PFSK-1 (cell line): ENCODE measurements around the gene NXT2.

ENCODE experiments used
- POLR2AphosphoS5 ChIP-seq: IDR thresholded peaks from 2 replicates; pipeline ENCODE4 v1.6.1; 2012; ENCODE audit warnings: low read depth, mild to moderate bottlenecking, control low read depth, low read length, moderate library complexity
- TAF1 ChIP-seq: IDR thresholded peaks from 2 replicates; pipeline ENCODE4 v1.6.1; 2012; ENCODE audit warnings: low read length, control low read depth, borderline replicate concordance; ENCODE audit not compliant: insufficient read depth

DNA sequence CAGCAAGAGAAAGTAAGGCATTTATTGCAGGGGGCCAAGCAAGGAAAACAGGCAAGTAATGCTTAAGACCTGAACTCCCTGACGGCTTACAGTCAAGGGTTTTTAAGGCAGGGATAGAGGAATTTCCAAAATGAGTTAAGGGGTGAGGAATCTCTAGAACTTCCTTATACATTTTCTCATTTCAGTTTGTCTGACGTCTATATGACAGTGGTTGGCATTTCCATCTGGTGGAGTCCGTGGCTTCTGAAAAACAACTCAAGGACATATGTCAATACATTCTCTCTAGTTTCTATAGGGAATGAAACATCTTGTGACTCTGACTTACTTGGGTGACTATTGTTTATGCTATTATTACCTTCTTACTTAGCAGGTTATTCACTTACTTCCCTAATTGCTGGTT is 35.5 kb upstream of the NXT2 start:
- TF ChIP-seq POLR2AphosphoS5, result no peak
- no peak for TF ChIP-seq TAF1
